Upper lobe of left lung (tissue), 4 donors: ENCODE results near the gene ASB5.

Experiments
- POLR2AphosphoS5 ChIP-seq, 2 donors: sonication (generic); formaldehyde crosslinking; IDR thresholded peaks; one replicate each; pipeline ENCODE4 v1.5.1; 2017; ENCODE audit warnings: antibody characterized with exemption in 2 of 2
- TF ChIP-seq, protein P1 (sequence below), 6 experiments: fragments of 450-650 bp in 4 of 6; fragments of 200-600 bp in 2 of 6; sonication (generic) in 2 of 6; IDR thresholded peaks; one replicate each; pipeline ENCODE4 v1.5.1; 2016 to 2019; ENCODE audit warnings: antibody characterized with exemption in 6 of 6

DNA sequence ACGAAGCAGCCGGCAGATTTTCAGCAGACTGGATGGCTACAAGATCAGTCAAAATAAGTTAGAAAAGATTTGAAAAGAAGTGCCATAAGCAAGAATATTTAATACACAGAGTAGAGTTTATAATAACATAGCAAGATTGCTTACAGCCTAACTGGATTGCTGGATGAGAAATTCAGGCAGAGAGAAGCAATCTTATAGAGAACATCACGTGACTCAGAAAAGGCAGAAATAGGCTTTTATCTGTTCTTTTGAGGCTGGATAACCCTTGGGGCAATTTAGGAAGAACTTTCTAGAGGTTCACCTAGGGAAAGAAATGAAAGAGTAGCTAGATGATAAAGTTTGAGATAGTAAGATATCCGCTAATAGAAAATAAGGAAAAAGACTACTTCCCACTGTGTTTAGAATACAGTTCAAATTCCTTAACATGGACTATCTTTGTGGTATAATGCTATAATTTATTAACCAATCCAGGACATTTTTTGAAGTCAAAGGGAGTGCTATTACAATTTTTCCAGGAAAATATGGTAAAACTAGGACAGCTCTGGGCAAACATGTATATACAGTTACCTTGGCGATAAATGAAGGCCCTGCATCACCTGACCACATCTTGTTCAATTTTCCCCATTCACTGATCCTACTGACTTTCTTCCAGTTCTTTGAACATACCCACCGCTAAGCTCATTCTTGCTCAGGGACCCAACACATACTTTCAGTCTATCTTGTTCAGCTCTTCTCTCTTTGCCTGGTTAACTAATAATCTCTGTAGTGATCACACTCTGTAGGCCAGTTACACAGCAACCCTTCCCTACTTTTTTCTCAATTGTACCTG is 38.0 kb upstream of the ASB5 start:
- TF ChIP-seq POLR2AphosphoS5 (IDR thresholded peaks at IDR 0.05), result no peak
- TF ChIP-seq, protein P1, sequence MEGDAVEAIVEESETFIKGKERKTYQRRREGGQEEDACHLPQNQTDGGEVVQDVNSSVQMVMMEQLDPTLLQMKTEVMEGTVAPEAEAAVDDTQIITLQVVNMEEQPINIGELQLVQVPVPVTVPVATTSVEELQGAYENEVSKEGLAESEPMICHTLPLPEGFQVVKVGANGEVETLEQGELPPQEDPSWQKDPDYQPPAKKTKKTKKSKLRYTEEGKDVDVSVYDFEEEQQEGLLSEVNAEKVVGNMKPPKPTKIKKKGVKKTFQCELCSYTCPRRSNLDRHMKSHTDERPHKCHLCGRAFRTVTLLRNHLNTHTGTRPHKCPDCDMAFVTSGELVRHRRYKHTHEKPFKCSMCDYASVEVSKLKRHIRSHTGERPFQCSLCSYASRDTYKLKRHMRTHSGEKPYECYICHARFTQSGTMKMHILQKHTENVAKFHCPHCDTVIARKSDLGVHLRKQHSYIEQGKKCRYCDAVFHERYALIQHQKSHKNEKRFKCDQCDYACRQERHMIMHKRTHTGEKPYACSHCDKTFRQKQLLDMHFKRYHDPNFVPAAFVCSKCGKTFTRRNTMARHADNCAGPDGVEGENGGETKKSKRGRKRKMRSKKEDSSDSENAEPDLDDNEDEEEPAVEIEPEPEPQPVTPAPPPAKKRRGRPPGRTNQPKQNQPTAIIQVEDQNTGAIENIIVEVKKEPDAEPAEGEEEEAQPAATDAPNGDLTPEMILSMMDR (IDR thresholded peaks at IDR 0.05), result no peak
